GM18526 (cell line): ENCODE results near the gene KLC4.

Experiments
- POLR2A ChIP-seq: IDR thresholded peaks from 3 replicates; pipeline ENCODE4 v1.6.1; 2011; ENCODE audit not compliant: insufficient read length; ENCODE audit errors: extremely low read depth

The KLC4 gene

GRCh38 chr6:43076464-43077332 is 17.3 kb downstream of the KLC4 start:
- no peak for TF ChIP-seq POLR2A

GRCh38 chr6:43077333-43077809 is 17.9 kb downstream of the KLC4 start:
- TF ChIP-seq POLR2A, result no peak

GRCh38 chr6:43077981-43078511 is 18.6 kb downstream of the KLC4 start:
- no peak for TF ChIP-seq POLR2A

GRCh38 chr6:43078691-43079090 is 19.3 kb downstream of the KLC4 start:
- no peak for TF ChIP-seq POLR2A

- TF ChIP-seq POLR2A, result no peak
Measured at GRCh38 chr6:43081043-43081442, 21.6 kb downstream of the KLC4 start.

- TF ChIP-seq POLR2A, result no peak
Measured at GRCh38 chr6:43082806-43083655, 23.6 kb downstream of the KLC4 start.

- no peak for TF ChIP-seq POLR2A
Measured at GRCh38 chr6:43086022-43086658, 26.7 kb downstream of the KLC4 start.

GRCh38 chr6:43088654-43089056 is 29.2 kb downstream of the KLC4 start:
- TF ChIP-seq POLR2A, result no peak

- no peak for TF ChIP-seq POLR2A
Measured at GRCh38 chr6:43089467-43089866, 30.0 kb downstream of the KLC4 start.

- TF ChIP-seq POLR2A, result no peak
Measured at GRCh38 chr6:43089874-43090558, 30.6 kb downstream of the KLC4 start.

GRCh38 chr6:43090559-43090956 is 31.1 kb downstream of the KLC4 start:
- no peak for TF ChIP-seq POLR2A

GRCh38 chr6:43091020-43091419 is 31.6 kb downstream of the KLC4 start:
- TF ChIP-seq POLR2A, result no peak

GRCh38 chr6:43091436-43091991 is 32.1 kb downstream of the KLC4 start:
- TF ChIP-seq POLR2A, result no peak

GRCh38 chr6:43092635-43093034 is 33.2 kb downstream of the KLC4 start:
- TF ChIP-seq POLR2A, result no peak
